NCI-H82 (cell line): ENCODE data around the gene GPR4.
A peak's percentile ranks its signal among the peaks of the same experiment; 100 is the strongest.
"Not testable (repeated sequence)": the region's sequence is repeated elsewhere in the genome, so short reads cannot be mapped to it uniquely, and the experiment has no call there.

Experiments used
- DNase-seq: peaks from one replicate; lab custom pipeline; 2025; lab: John Stamatoyannopoulos, UW

The GPR4 gene

DNA sequence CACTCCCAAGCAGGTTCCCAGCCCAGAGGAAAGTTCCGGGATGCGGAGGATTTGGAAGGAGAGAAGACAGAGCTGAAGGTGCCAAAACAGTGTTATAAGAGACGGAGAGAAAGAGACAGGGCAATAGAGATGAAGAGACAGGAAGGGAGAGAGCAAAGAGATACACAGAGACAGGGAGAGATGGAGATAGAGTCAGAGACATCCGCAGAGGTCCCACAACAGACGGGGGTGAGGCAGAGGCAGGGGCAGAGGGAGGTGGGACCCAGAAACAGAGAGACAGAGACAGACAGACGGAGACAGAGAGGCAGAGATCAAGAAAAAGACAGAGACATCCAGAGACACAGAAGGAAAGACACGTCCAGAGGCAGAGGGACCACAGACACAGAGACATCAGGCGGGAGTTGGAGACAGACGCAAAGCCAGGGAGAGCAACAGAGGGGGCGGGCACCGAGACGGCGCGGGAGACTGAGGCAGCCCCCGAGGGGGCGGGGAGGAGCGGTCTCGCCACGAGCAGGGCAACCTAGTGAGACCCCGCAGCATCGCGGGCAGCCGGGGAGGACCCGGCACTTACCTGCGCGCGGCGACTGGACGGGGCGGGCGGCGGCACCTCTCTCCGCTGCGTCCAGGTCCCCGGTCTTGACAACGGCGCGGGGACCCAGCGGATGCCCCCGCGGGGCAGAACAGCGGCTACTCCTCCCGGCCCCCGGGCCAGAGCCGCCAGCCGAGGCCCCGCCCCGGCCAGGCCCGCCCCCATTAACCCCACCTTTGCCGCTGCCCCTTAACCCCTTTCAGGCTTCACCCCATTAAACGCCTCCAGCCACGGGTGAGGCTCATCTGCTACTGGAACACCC, at the start of gene GPR4:
GPR4 (minus strand) TSS at position 689 of the 851 bp plus-strand sequence. CDS start 10,346 bp downstream, outside the sequence.
- DNase-seq = peak; percentile 63

DNA sequence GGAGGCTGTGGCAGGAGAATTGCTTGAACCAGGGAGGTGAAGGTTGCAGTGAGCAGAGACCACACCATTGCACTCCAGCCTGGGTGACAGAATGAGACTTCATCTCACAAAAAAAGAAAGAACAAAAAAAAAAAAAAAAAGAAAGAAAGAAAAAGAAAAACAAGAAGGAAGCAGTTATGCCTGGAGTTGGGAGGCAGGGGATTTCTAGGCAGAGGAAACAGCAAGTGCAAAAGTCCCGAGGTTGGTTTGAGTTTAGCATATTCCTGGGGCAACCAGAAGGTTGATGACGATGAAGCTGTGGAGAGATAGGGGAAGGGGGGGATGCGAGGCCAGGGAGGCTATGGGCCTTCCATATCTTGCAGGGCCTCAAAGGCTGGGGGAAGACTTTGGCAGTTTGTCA, 48.7 kb upstream of the GPR4 start:
- no peak for DNase-seq

DNA sequence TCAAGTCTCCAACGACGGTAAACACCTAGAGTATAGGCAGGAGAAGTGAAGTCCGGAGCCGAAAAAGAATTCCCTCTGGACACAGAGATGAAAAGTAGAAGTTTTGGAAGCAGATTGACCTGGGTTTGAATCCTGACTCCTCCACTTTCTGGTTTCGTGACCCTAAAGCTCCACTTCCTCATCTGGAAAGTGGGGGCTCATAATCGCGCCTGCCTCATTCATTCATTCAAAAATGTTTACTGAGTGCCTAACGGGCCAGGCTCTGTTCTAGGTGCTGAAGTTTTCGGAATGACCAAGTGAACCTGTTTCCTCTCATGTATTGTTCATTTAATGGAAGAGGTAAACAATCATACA, 44.3 kb upstream of the GPR4 start:
- no peak for DNase-seq

DNA sequence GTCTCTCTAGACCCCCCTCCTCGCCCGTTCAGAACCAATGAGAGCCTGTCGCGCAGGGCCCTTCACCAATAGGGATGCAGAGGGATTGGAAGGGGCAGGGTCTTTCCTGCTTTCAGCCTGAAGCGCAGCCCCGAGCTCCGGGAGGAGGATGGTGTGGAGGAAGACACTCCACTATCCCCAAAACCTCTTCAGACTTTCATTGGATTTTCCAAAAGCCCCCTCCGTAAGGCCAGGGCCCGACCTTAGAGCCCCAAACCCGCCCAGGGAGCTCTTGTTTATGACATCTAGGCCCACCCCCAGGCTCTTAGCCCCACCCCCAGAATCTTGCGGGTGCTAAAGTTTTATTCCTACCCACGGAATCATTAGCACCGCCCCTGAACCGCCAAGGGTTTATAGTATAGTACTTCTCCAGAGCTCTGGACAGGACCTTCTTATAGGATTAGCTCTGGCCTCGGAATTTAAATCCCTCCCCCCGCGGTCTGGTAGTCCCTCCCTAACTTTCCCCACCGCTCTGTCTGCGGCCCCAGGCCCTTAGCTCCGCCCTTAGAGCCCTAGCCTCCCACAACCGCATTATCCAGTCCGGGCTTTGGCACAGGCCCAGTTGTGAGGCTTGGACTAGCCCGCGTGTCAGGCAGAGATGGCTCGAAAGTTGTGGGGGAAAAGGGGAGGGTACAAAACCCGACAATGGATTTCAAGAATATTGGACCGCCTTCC, 43.8 kb upstream of the GPR4 start:
- DNase-seq = peak; percentile 100

DNA sequence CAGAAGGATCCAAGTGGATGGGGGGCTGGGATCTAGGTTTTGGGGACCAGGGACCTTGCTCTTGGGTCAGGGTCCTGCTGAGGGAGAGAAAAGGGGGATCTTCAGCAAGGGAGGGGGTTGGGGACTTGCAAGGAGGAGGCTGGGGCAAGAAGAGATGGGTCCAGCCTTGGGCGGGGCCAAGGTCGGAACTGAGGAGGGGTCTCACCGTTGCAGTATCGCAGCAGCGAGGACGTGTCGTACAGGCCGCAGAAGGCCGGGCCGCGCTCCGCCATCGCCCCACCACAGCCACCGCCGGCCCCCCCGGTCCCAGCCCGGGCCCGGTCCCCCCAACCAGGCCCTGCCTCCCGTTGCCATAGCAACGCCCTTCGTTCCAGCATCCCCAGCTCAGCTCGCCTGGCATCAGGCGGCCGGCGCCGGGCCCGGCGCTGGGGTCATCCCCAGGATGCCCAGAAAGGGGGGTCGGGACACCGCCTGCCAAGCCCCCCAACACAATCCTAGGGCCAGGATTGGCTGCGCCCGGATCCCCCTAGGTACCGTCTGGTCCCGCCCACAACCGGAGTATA, 43.1 kb upstream of the GPR4 start:
- DNase-seq = no peak

DNA sequence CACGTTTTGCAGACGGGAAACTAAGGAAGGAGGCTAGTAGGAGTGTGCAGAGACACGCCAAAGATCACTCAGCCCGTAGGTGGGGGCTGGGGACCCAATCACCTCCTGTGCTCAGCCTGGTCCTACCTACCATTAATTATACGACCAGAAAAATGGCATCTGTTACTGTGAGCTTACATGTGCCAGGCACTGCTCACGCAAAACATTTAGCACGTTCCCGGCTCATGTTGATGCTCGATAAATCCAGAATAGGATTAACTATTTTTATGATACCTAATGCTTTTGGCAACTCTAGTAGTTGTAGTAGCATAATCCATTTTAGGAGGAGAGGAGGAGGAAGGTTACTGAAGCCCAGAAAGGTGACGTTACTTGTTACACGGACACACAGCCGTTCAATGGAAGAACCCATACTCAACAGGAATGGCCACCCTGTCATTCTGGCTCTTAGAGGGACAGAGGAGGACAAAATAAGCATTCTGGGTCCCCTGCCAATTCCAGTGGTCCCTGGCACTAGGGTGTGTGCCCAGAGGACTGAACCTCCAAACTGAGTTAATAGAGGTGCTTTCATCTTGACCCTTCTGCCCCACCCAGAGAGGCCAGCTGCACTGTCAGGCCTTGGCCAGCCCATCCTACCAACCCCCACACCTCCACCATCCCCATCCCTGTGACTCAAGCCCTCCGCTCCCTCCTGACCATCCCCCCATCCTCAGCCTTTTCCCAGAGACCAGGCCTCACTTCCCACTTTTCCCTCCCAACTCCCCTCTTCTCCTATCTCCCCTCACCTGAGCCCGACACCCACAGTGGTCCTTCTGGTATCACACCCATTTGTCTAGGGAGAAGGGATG, 42.1 kb upstream of the GPR4 start:
- peak; percentile 96 for DNase-seq

DNA sequence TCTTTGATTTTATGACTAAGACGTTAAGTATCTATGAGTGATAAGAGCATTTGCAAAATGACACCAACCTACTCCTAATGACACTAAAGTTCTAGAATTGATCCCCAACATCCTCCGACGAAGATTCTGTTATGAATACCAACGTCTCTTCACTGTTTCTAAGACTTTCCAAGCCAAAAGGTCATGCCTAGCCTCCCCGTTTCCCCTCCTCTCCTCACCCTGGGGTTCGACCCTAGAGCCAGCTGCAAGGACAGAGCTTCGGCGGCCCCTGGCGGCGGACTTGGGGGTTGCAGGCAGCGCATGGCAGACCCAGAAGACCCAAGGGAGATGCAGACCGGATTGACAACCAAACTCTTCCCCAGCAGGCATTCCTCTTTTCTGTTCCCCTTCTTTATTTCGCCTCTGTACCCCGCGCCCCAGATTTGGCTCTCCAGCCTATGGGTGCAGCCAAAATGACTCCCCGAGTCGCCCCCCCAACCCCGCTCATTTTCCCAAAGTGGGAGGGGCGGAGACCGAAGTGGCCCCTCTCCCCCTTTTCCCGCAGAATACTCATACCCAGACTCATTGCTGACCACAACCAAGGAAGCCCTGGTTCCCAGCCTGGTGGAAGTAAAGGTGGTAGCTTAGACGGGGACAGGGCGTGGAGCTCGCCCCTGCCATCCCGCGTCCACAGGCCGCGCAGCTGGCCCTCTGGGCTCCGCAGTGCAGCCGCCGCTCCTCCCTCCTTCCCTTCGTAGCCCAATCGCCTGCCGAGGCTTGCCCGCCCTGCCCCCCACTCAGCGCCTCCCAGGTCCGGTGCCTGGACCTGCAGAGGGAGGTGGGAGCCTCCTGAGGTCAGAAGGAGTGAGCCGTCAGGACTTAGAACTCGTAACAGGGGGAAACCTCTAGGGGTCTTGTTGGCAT, 41.3 kb upstream of the GPR4 start:
- peak; percentile 96 for DNase-seq

DNA sequence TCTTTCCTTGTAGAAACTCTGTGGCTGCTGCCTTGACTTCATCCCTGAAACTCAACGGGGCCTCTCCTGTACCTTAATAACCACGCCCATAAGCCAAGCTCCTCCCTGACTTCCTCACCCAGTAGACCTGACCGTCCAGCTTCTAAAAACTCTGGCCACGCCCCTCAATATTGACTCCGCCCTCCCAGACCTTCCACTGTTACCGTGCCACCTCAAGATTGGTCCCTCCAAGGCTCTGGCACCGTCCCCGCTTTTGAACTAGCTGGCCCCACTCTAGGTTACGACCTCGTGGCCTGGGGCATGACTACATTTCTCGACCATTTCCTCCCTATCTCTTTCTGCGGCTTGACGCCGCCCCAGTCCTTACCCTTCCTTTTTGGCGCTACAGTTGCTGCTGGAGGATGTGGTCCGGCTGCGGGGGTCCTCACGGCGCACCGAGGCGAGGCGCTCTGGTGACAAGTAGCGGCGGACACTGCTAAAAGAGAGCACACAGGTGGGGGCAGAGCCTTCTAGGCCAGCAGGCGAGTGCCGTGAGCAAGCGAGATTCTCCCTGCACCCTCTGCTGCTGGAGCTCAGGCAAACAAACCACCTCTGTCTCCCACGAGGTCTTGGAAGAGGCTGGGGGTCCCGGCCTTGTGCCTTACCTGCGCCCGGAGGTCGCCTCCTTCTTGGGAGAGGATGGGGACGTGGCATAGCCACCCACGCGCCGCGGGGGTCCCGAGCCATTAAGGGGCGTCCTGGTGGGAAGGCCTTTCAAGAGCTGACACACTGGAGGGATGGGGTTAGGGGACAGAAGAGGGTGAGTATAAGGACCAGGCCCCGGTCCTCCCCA, 39.5 kb upstream of the GPR4 start:
- peak; percentile 70 for DNase-seq

DNA sequence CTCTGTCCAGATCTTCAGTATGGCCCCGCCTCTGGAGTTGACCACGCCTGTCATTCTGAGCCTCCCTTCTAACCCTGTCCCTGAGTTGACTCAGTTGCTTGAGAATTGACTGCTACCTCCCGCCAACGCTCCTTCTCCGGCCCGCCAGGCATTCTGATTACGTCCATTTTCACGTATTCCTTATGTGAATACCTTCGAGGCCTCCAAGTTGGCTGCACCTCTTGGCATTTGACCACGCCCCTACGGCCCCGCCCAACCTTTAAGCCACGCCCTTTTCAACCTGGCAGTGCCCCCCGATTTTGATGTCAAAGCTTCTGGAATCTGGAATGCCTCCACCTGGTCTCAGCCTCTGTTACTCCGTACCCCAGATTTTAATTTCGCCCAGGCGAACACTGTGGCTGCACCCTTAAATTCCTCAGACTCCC, 38.8 kb upstream of the GPR4 start:
- DNase-seq = no peak

DNA sequence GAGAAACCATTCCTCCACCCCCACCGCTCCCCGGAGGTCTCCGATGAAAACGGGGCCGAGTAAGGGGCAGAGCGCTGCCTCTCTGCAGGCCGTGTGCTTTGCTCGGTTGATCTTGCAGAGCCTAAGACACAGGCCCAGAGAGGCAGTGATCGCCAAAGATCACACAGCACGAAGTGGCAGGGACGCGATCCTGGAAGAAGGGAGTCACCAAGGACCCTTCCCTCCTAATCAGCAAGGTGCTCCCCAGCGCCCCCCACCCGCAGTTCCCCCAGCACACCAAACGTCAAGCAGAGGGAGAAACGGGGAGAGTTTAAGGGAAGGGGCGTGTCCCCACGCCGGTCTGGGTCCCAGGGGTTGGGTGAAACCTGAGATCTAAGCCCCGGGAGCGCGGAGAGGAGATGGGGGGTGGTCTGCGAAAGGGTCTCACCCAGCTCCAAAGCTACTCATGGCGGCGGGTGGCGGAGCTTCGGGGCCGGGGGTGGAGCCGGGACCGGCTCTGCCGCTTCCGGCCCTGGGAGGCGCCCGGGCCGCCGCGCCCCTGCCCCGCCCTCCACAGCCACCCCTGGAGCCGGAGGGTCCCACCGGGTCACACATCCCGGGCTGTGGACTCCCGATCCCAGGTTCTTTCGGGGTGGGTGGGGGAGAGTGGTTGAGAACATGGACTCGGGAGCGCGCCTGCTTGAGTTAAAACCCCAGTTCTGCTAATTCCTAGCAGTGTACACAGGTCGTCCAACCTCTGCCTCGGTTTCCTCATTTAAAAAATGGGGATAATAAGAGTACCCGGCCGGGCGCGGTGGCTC, 37.1 kb upstream of the GPR4 start, which contains the start of gene EML2:
EML2 (minus strand) TSS at position 468 of the 800 bp plus-strand sequence; CDS start at position 447, 21 bp downstream.
- peak; percentile 80 for DNase-seq

DNA sequence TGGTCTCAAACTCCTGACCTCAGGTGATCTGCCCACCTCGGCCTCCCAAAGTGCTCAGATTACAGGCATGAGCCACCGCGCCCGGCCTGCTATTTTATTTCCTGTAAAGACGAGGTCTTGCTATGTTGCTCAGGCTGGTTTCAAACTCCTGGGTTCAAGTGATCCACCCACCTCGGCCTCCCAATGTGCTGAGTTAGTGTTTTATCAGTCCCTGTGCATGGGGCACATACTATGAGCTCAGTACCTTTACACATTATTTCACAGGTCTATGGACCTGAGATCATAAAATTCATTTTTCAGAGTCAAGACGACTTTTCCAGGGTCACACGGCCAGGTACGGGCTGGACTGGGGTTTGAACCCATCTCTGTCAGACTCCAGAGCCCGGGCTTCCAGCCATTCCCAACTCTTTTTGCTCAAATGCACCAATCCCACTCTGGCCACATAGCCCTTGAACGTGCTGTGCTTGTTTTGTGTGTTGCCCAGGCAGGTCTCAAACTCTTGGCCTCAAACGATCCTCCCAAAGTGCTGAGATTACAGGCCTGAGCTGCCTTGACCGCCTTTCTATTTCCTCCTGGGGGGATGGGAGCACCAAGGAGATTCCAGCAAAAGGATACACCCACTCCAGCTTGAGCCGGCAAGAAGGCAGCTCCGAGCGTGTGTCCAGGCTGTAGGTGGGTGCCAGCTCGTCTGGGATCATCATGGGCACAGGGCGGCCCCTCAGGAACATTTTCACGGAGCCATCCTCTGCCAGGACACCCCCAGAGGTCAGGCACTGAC, 36.1 kb upstream of the GPR4 start:
- DNase-seq = peak; percentile 72

DNA sequence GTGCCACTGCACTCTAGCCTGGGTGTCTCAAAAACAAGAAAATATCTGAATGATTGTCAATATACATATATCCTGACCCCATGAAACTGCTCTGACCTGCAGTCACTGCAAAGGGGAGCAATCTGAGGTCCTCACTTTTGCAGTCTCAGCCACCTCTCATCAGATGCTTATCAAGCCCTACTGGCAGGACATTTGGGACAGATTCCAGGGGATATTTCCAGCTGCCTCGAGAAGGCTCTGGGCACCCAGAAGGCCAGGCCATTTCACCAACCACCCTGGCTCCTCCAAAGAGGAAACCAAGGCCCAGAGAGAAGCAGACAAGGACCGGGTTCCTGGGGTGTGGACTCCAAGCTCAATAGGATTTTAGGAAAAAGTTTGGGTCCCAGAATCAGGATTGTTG, 34.9 kb upstream of the GPR4 start:
- no peak for DNase-seq

DNA sequence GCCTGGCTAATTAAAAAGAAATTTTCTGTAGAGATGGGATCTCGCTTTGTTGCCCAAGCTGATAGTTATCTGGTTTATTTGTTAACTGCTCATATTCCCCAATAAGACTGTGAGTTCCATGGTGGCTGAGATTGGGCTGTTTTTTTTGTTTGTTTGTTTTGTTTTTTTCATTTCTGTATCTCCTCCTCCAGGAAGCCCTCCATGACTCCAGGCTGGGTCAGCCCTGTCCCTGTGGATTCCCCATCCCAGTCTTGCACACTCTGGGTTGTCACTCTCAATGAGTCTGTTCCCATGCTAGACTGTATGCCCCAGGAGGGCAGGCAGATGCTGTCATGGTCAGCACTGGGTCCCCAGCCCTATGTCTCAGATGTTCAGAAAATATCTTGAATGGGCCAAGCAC, 34.3 kb upstream of the GPR4 start:
- DNase-seq = no peak

DNA sequence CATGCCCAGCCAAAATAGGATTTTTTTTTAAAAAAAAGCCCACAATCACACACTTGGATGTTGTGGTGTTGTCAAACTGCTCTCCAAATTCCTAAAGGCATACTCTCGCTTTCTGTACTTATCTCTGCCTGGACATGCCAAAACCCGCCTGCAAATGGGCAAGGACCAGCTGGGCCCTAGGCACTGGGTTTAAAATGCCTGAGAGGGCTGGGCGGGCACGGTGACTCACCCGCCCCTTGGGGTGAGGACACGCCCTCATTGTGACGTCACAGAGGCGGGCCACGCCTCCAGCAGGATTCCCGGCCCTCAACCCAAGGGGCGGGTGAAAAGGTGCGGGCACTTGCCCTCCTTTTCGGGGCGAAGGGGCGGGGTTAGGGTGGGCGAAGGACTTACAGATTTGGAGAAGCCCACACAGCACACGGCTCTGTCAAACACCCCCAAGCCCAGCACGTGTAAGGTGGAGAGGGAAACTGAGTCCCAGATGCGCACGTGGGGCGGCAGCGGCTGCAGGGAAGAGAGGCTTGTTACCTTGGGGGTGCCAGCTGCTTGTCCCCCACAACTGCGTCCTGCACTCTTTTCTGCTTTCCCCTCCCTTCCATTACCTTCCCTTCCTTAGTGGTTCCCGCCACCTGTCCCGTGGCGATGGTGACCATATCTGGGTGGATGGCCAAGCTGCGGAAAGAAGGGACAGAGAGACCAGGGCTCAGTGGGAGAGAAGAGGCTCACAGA, 30.6 kb upstream of the GPR4 start:
- peak; percentile 82 for DNase-seq

DNA sequence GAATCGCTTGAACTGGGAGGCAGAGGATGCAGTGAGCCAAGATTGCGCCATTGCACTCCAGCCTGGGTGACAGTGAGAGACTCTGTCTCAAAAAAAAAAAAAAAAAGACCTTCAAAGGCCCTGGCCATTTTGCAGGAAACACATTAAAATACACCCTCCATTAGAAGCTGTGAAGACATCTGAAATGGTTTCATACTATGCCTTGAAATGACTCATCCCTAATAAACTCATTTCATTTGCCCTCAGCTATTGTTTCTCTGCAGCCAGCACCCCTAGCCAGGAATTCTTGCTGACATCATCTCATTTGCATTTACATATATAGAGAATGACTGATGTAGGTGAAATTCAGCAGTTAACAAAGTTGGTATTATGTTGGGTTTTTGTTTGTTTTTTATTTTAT, 28.5 kb upstream of the GPR4 start:
- DNase-seq = no peak

DNA sequence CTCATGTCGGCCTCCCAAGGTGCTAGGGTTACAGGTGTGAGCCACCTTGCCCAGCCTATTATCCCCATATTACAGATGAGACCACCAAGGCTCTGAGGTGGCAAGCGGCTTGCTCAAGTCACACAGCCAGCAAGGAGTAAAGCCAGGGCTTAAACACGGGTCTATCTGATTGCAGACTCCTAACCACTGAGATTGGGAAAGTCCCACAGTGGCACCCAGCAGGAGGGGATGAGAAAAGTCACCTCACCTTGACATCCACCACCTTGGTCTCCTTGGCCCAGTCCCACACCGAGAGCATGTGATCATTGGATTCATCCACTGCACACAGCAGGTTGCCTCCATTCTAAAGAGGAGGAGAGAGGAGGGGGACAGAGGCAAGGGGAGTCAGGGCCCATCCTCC, 27.7 kb upstream of the GPR4 start:
- DNase-seq = no peak

DNA sequence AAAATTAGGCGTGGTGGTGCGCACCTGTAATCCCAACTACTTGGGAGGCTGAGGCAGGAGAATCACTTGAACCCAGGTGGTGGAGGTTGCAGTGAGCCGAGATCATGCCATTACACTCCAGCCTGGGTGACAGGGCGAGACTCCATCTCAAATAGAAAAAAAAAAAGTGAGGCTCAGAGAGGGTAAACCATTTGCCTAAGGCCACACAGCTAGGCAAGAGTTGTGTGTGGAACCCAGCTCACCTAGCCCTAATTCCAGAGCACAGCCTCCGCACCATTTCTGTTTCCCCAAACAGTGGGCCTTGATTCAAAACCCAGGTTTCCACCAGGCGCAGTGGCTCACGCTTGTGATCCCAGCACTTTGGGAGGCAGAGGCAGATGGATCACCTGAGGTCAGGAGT, 26.2 kb upstream of the GPR4 start:
- DNase-seq = not testable (repeated sequence)

DNA sequence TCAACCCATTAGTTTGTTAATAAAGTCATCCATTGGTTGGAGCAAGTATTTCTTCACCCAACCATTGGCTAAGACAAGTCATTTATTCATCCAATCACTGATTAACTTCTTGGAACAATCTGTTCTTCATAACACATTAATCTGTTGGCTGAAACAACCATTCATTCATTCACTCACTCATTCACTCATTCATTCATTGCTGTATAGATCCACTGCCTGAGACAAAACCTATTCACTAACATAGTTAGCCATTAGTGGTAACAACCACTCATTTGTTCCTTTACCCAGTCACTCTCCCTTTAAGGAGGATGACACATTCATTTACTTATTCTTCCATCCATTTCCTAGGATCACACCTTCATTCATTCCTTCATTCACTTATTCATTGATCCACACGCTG, 22.0 kb upstream of the GPR4 start:
- no peak for DNase-seq
